Peyer's patch (tissue), 4 donors: Measurements from ENCODE around the gene STC2. TPM values are rescaled to one million over a fixed set of nuclear protein-coding genes. Genes with fewer than 3 reads are reported as not detected.

Experiments
- DNase-seq, 3 donors: peaks; one replicate each; pipeline ENCODE4 v3.0.0-alpha.2; 2017 to 2019
- H3K27ac ChIP-seq, 4 donors: fragments of 200-600 bp; sonication (generic); one replicate each; pipeline ENCODE4 v1.5.1; 2016 to 2019
- H3K27me3 ChIP-seq, 2 donors: fragments of 200-600 bp; sonication (generic); one replicate each; pipeline ENCODE4 v1.5.1; 2019
- H3K36me3 ChIP-seq, 3 donors: fragments of 200-600 bp; sonication (generic); one replicate each; pipeline ENCODE4 v1.5.1; 2016 to 2019
- H3K4me1 ChIP-seq, 4 donors: fragments of 200-600 bp; sonication (generic); one replicate each; pipeline ENCODE4 v1.5.1; 2016 to 2019
- H3K4me3 ChIP-seq, 4 donors: fragments of 200-600 bp; sonication (generic); 1 replicate in 3 of 4; 2 replicates in 1 of 4; pipeline ENCODE4 v1.5.1; 2016 to 2019; ENCODE audit warnings: mild to moderate bottlenecking in 1 of 4
- H3K9me3 ChIP-seq, 4 donors: fragments of 200-600 bp; sonication (generic); one replicate each; pipeline ENCODE4 v1.5.1; 2016 to 2019; ENCODE audit warnings: mild to moderate bottlenecking in 1 of 4
- POLR2A ChIP-seq, 2 donors: fragments of 450-650 bp; IDR thresholded peaks; one replicate each; pipeline ENCODE4 v1.5.1; 2017; ENCODE audit warnings: antibody characterized with exemption in 2 of 2, mild to moderate bottlenecking in 2 of 2, moderate library complexity in 2 of 2
- total RNA-seq, 4 donors: library from RNA; depleted of rRNA; stranded (reverse); fragments of >200 nt; gene quantifications; one replicate each; pipeline ENCODE4 v1.1.0, GENCODE V29; 2016
- TF ChIP-seq, protein P1 (sequence below), 6 experiments: fragments of 450-650 bp in 4 of 6; fragments of 200-600 bp in 2 of 6; sonication (generic) in 1 of 6; IDR thresholded peaks; one replicate each; pipeline ENCODE4 v1.5.1; 2017 to 2019; ENCODE audit warnings: antibody characterized with exemption in 6 of 6, mild to moderate bottlenecking in 3 of 6, moderate library complexity in 1 of 6

STC2 gene
- total RNA-seq, 4 donors from 2014 or later = 0.83 to 3.8 (median 1.7) TPM

DNA sequence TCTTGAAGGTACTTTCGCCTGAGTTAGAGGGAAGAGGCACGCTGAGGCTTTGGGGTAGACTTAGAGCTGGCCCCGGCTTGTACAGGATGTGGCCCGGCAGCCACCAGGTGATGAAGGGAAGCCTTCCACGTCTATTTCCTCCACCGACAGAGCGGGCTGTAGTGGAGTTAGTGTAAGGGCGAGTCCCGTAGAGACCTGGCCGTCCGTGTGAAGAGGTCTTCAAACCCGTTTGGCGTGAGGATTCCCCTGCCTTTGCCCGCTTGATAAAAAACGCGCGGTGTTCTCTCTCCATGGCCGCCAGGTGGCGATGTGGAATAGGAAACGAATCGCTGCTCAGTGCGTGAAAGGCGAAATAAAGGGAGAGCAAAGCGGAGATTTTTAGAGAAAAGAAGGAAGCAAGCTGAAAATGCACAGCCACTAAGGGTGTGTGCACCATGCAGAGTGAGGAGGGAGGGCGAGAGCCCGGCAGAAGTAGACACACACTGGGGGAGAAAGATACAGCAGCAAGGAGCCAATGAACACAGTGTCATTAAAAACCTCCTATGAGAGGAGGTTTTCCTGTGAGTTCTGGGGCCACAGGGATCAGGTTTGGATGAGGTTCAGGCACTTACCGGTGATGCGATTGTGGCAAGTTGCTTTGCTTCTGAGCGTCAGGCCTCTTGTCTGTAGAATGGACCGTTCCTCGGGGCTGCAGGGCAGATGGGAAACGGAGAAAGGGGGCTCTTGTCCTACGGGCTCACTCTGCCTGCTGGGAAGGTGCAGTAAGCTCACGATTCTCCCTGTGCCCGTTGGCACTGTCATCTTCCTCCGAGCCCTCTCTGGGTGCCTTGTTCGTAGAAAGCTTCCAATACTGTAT lies 34.2 kb downstream of the STC2 start:
- Histone ChIP-seq H3K27me3 (no peaks in the 10 kb centered on the region), H3K9me3 (no peaks in the 10 kb centered on the region), H3K4me1 (peaks cover 0 to 5% (median 0%) of the 10 kb centered on the region in 4 donors), H3K27ac (no peak overlapping the region), H3K4me3 (no peak overlapping the region), H3K36me3 (no peaks in the 10 kb centered on the region)
- DNase-seq = peak; percentile 49 to 83 (median 75)
- no peak for TF ChIP-seq POLR2A (IDR thresholded peaks at IDR 0.05)
- TF ChIP-seq, protein P1, sequence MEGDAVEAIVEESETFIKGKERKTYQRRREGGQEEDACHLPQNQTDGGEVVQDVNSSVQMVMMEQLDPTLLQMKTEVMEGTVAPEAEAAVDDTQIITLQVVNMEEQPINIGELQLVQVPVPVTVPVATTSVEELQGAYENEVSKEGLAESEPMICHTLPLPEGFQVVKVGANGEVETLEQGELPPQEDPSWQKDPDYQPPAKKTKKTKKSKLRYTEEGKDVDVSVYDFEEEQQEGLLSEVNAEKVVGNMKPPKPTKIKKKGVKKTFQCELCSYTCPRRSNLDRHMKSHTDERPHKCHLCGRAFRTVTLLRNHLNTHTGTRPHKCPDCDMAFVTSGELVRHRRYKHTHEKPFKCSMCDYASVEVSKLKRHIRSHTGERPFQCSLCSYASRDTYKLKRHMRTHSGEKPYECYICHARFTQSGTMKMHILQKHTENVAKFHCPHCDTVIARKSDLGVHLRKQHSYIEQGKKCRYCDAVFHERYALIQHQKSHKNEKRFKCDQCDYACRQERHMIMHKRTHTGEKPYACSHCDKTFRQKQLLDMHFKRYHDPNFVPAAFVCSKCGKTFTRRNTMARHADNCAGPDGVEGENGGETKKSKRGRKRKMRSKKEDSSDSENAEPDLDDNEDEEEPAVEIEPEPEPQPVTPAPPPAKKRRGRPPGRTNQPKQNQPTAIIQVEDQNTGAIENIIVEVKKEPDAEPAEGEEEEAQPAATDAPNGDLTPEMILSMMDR (IDR thresholded peaks at IDR 0.05) = peak; percentile 49 to 84 (median 72)

DNA sequence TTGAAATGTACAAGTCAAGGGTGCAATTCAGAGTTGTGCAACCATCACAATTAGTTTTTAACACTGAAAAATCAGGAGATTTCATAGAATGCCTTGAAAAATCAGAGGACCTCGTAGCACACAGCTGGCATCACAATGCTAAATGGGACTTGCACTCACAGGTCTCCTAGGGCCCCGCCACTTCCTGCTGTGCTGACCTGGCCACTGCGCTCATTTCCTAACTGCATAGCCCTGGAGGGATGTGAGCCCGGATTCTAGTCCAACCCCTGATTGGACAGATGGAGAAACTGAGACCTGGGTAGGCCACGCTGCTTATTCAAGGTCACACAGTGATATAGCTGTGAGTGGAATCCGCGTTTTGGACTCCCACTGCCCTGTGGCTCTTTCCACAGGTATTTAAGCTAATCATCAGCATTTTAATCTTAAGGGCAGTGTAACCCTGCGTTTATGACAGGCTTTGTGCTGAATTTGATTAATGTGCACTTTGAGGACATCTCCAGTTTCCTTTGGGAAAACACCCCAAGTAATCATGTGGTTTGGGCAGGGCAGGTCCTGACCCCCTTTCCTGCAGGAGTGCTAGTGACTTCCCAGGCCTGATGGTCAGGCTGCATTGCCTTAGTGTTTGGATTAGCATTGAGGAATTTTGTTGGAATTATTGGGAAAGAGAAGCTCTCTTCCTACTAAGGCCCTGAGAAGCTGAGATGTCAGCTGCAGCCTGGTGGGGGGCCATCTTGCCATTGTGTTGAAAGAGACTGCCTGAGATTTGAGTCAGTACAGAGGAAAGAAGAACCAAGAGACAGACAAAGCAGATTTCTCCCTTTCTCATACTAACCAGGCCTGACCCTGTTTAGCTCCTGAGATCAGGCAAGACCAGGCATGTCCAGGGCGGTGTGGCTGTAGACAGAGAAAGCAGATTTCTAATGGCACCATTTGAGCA lies 36.2 kb downstream of the STC2 start:
- TF ChIP-seq, protein P1 (IDR thresholded peaks at IDR 0.05) = no peak
- Histone ChIP-seq H3K9me3 (no peaks in the 10 kb centered on the region), H3K4me3 (no peak overlapping the region), H3K27ac (no peak overlapping the region), H3K4me1 (peaks cover 0 to 5% (median 0%) of the 10 kb centered on the region in 4 donors), H3K36me3 (no peaks in the 10 kb centered on the region), H3K27me3 (no peaks in the 10 kb centered on the region)
- DNase-seq = no peak

DNA sequence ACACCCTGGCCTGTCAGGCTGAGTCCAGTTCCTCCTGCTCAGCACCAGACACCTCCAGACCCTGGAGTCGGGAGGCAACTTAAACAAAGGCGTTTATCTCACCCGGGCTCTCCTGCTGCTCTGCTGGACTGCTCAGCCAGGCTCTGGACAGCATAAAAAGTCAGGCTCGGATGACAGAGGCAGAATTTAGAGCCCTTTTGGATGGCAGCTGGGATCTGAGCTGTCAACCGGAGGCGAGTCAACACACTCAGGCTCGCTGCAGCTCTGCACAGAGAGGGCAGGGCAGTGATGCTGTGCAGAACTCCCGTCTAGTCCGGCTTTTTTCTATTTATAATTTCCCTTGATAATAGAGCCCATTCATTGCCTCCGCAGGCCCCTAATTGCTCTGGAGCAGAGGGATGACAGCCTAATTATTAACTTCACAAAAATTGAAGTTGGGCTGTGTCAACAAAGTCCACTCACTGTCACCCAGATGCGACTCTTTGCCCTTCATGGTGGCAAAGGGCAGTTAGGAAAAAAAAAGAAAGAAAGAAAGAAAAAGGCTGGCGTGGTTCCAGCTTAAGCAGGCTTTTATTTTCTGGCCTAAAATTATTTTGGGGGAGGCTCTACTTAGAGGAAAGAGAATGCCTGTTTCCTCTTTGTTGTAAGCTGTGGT lies 37.6 kb downstream of the STC2 start:
- no peaks in the 10 kb centered on the region for H3K27me3 ChIP-seq
- no peak for DNase-seq
- H3K4me3 ChIP-seq = no peak overlapping the region
- TF ChIP-seq POLR2A (IDR thresholded peaks at IDR 0.05) = no peak
- TF ChIP-seq, protein P1 (IDR thresholded peaks at IDR 0.05) = no peak
- peaks cover 0 to 5% (median 0%) of the 10 kb centered on the region in 4 donors for H3K4me1 ChIP-seq
- H3K27ac ChIP-seq = no peak overlapping the region
- no peaks in the 10 kb centered on the region for H3K36me3 ChIP-seq
- H3K9me3 ChIP-seq = no peaks in the 10 kb centered on the region

DNA sequence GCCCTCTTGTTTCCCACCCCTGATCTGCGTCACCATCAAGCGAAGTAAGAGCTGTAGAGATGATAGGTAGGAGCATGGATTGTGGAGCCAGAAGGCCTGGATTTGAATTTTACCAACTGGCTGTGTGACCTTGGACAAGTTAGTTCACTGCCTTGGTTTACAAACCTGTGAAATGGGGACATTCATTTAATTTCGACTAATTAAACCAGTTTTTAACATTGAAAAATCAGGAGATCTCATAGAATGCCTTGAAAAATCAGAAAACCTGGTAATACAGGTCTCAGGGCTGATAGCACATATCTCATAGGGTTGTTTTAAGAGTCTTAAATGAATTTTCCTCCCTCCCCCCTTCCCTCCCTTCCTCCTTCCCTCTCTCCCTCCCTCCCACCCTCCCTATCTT lies 38.8 kb downstream of the STC2 start:
- DNase-seq = no peak
- H3K4me3 ChIP-seq = no peak overlapping the region
- no peak overlapping the region for H3K27ac ChIP-seq
- H3K9me3 ChIP-seq = no peaks in the 10 kb centered on the region
- peaks cover 0 to 4% (median 0%) of the 10 kb centered on the region in 4 donors for H3K4me1 ChIP-seq
- H3K36me3 ChIP-seq = no peaks in the 10 kb centered on the region
- H3K27me3 ChIP-seq = no peaks in the 10 kb centered on the region
- no peak for TF ChIP-seq POLR2A (IDR thresholded peaks at IDR 0.05)
- TF ChIP-seq, protein P1 (IDR thresholded peaks at IDR 0.05) = no peak

DNA sequence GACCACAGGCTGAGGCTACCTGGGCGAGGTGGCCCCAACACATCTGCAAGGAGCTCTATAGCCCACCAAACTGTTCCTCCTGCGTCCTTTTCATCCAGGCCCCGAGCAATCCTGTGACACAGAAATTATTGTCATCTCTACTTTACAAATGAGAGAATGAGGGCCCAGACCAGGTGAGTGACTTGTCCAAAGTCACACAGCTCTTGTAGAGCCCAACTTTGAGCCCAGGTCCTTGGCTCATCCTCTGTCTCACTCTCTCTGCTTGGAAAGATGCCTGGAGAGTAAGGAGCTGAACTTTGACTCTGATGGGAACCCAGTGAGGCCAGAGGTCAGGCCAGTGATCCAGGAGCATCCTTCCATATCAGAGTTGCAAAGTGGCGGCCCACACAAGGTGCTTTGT lies 39.6 kb downstream of the STC2 start:
- no peak overlapping the region for H3K4me3 ChIP-seq
- H3K36me3 ChIP-seq = no peaks in the 10 kb centered on the region
- H3K27me3 ChIP-seq = no peaks in the 10 kb centered on the region
- no peak for TF ChIP-seq POLR2A (IDR thresholded peaks at IDR 0.05)
- TF ChIP-seq, protein P1 (IDR thresholded peaks at IDR 0.05) = no peak
- H3K27ac ChIP-seq = no peak overlapping the region
- no peaks in the 10 kb centered on the region for H3K9me3 ChIP-seq
- peaks cover 0 to 1% (median 0%) of the 10 kb centered on the region in 4 donors for H3K4me1 ChIP-seq
- DNase-seq = no peak
